GM12878 (cell line): ENCODE results near the gene YBX3. TPM values are rescaled to one million over a fixed set of nuclear protein-coding genes. Genes with fewer than 3 reads are reported as not detected.

ENCODE experiments used
- ATAC-seq: fragments of 200-7000 bp; cut with Tn5 transposase; 3 replicates; pipeline ENCODE4 v1.9.1; 2020; ENCODE audit warnings: mild to moderate bottlenecking, moderate library complexity
- BruUV-seq: library from RNA; stranded (reverse); fragments of 400-500 nt; replicated peaks from 2 replicates; lab custom pipeline; 2021; lab: Mats Ljungman, UMichigan
- CTCF ChIA-PET: fragments of 300-600 bp; sonication (Branson Sonifier 250); formaldehyde crosslinking; extraction: SDS; loops from one replicate; lab custom pipeline; 2021; ENCODE audit warnings: inconsistent platforms; lab: Yijun Ruan, JAX
- POLR2A ChIA-PET: fragments of 350-600 bp; formaldehyde crosslinking; extraction: SDS; loops from one replicate; lab custom pipeline; 2021; ENCODE audit warnings: inconsistent platforms; lab: Charles Lee
- RAD21 ChIA-PET: fragments of 300-600 bp; sonication (Branson Sonifier 250); formaldehyde crosslinking; loops from one replicate; lab custom pipeline; 2023; ENCODE audit warnings: antibody characterized with exemption; ENCODE audit not compliant: unreplicated experiment; lab: Charles Lee
- SMC1A ChIA-PET: fragments of 300-600 bp; sonication (Branson Sonifier 250); formaldehyde crosslinking; loops from one replicate; lab custom pipeline; 2023; ENCODE audit not compliant: unreplicated experiment, uncharacterized antibody; lab: Charles Lee
- DNase-seq: peaks from one replicate; pipeline ENCODE4 v3.0.0-alpha.2; 2011; ENCODE audit warnings: low read depth, low spot score
- FAIRE-seq: peaks from 3 replicates; lab custom pipeline; 2011; peaks lifted over from hg19 to GRCh38; lab: Jason Lieb, UNC
- H2AFZ ChIP-seq: 2 replicates; pipeline ENCODE4 v1.6.0; 2011; ENCODE audit warnings: low read depth, low read length, control low read depth; ENCODE audit not compliant: control insufficient read depth
- H3K27ac ChIP-seq: 2 replicates; pipeline ENCODE4 v1.5.1; 2011; ENCODE audit warnings: control low read depth; ENCODE audit not compliant: control insufficient read depth, insufficient read depth
- H3K27me3 ChIP-seq, 2 experiments: replicated peaks in 1 of 2; 2 replicates each; pipeline versions ENCODE4 v1.6.0 to v1.6.1; 2011; ENCODE audit warnings: low read length in 1 of 2; ENCODE audit not compliant: control insufficient read depth in 2 of 2, insufficient read depth in 2 of 2
- H3K36me3 ChIP-seq, 2 experiments: 2 replicates each; pipeline ENCODE4 v1.5.1; 2011; ENCODE audit warnings: low read length in 1 of 2; ENCODE audit not compliant: control insufficient read depth in 2 of 2, insufficient read depth in 2 of 2
- H3K4me1 ChIP-seq: 2 replicates; pipeline ENCODE4 v1.6.1; 2011; ENCODE audit warnings: mild to moderate bottlenecking, low read length, moderate library complexity, mixed read lengths; ENCODE audit not compliant: control insufficient read depth, insufficient read depth
- H3K4me2 ChIP-seq: 2 replicates; pipeline ENCODE4 v1.6.0; 2011; ENCODE audit warnings: control low read depth; ENCODE audit not compliant: control insufficient read depth, insufficient read depth
- H3K4me3 ChIP-seq: fragments of 200-600 bp; sonication (generic); 2 replicates; pipeline ENCODE4 v1.5.1; 2016
- H3K79me2 ChIP-seq: 2 replicates; pipeline ENCODE4 v1.6.0; 2011; ENCODE audit warnings: low read length; ENCODE audit not compliant: control insufficient read depth, insufficient read depth
- H3K9ac ChIP-seq: 2 replicates; pipeline ENCODE4 v1.8.0; 2011; ENCODE audit warnings: low read length, control low read depth, mixed read lengths; ENCODE audit not compliant: control insufficient read depth, insufficient read depth
- H3K9me3 ChIP-seq: replicated peaks from 3 replicates; pipeline ENCODE4 v1.5.1; 2011; ENCODE audit warnings: mild to moderate bottlenecking, low read length; ENCODE audit not compliant: control insufficient read depth, insufficient read depth
- H4K20me1 ChIP-seq: 2 replicates; pipeline ENCODE4 v1.6.0; 2011; ENCODE audit not compliant: control insufficient read depth, insufficient read depth
- ATF2 ChIP-seq: IDR thresholded peaks from 2 replicates; pipeline ENCODE4 v1.6.1; 2012; ENCODE audit warnings: low read length, inconsistent platforms
- CEBPZ ChIP-seq: fragments of 150-350 bp; IDR thresholded peaks from 2 replicates; pipeline ENCODE4 v1.6.1; 2016; ENCODE audit warnings: low read depth, low read length
- HDGF ChIP-seq: fragments of 450-650 bp; IDR thresholded peaks from 2 replicates; pipeline ENCODE4 v1.6.1; 2016; ENCODE audit warnings: antibody characterized with exemption
- MTA2 ChIP-seq: fragments of 450-650 bp; IDR thresholded peaks from 2 replicates; pipeline ENCODE4 v1.6.1; 2016; ENCODE audit warnings: low read depth, mild to moderate bottlenecking, moderate library complexity
- NFYB ChIP-seq: IDR thresholded peaks from 2 replicates; pipeline ENCODE4 v1.6.1; 2011; ENCODE audit warnings: low read depth, mild to moderate bottlenecking, low read length, improper control_type of control experiment, moderate library complexity; ENCODE audit not compliant: insufficient read depth
- NR2C2 ChIP-seq: IDR thresholded peaks from 2 replicates; pipeline ENCODE4 v1.6.1; 2011; ENCODE audit warnings: borderline replicate concordance, low read depth; ENCODE audit not compliant: control insufficient read depth, insufficient read length
- SPI1 ChIP-seq: IDR thresholded peaks from 2 replicates; pipeline ENCODE4 v1.6.1; 2011; ENCODE audit warnings: low read depth, mild to moderate bottlenecking, low read length, moderate library complexity, borderline replicate concordance; ENCODE audit not compliant: insufficient read depth
- SUPT20H ChIP-seq: IDR thresholded peaks from 2 replicates; pipeline ENCODE4 v1.6.1; 2011; ENCODE audit warnings: low read depth, mild to moderate bottlenecking, low read length, moderate library complexity, borderline replicate concordance; ENCODE audit not compliant: control insufficient read depth
- SUZ12 ChIP-seq: fragments of 200-600 bp; sonication (generic); IDR thresholded peaks from one replicate; pipeline ENCODE4 v1.6.1; 2018; ENCODE audit warnings: antibody characterized with exemption, mild to moderate bottlenecking; ENCODE audit not compliant: unreplicated experiment
- ZBTB40 ChIP-seq: fragments of 450-650 bp; IDR thresholded peaks from 2 replicates; pipeline ENCODE4 v1.6.1; 2016; ENCODE audit warnings: mild to moderate bottlenecking, moderate library complexity, borderline replicate concordance
- ZZZ3 ChIP-seq: IDR thresholded peaks from 2 replicates; pipeline ENCODE4 v1.6.1; 2011; ENCODE audit warnings: low read depth; ENCODE audit not compliant: control insufficient read depth, insufficient read length
- WGBS: methylation state at CpG from one replicate; pipeline ENCODE4 v1.1.6; 2016; ENCODE audit warnings: low lambda C conversion rate; ENCODE audit not compliant: insufficient replicate concordance, insufficient coverage; ENCODE audit errors: missing lambda C conversion rate; 5-methylcytosine and 5-hydroxymethylcytosine counted together
- in situ Hi-C: fragments of 300-500 bp; cut with MboI; formaldehyde crosslinking; loops from 9 replicates; pipeline ENCODE4 v1.14.3; 2018; ENCODE audit warnings: mixed read lengths
- intact Hi-C: fragments of 100-400 bp; cut with micrococcal nuclease; formaldehyde crosslinking; loops from one replicate; pipeline ENCODE4 v1.14.2; 2022; ENCODE audit not compliant: unreplicated experiment
- polyA plus RNA-seq, 11 experiments: library from polyadenylated mRNA; depleted of rRNA in 4 of 11; unstranded in 6 of 11; stranded (reverse) in 5 of 11; fragments of >200 nt; fragmentation: Nextera tagmentation in 4 of 11; fragmentation: Illumina TruSeq in 1 of 11; extraction: Ambion mirVana in 4 of 11; extraction: Trizol in 1 of 11; gene quantifications; 1 replicate in 1 of 11; 2 replicates in 10 of 11; pipeline versions ENCODE4 v1.2.1 to v1.2.3, GENCODE V29; 2011 to 2016; ENCODE audit warnings: inconsistent platforms in 2 of 11, missing spikeins in 2 of 11, low read depth in 1 of 11
- total RNA-seq, 4 experiments: library from RNA; depleted of rRNA in 3 of 4; stranded (reverse); fragments of >200 nt in 3 of 4; fragmentation: Illumina TruSeq in 1 of 4; extraction: Trizol in 1 of 4; gene quantifications; 2 replicates each; pipeline versions ENCODE4 v1.2.1 to v1.2.3, GENCODE V29; 2013 to 2021

The YBX3 gene
- total and polyA plus RNA-seq, 10 of the 15 experiments (the other 5 are each of a cell fraction or from before 2014, with no cell fraction given), result 25.9 to 221 (median 111) TPM

- no peak for TF ChIP-seq ZBTB40
- no peak for TF ChIP-seq ATF2
- TF ChIP-seq NFYB, result no peak
- no peak for TF ChIP-seq SPI1
- no peak for TF ChIP-seq ZZZ3
Observed at GRCh38 chr12:10708862-10709261, 14.3 kb downstream of the YBX3 start (continued).

GRCh38 chr12:10705655-10706054 lies 17.5 kb downstream of the YBX3 start:
- ChIA-PET POLR2A (no interaction called here), CTCF (no interaction called here), SMC1A (interaction anchor here (4.7 kb wide), 1 partner anchor 14 kb away, joined by 18 read pairs; no protein-coding TSS in a partner anchor), RAD21 (interaction anchor here (1.5 kb wide), 1 partner anchor 44 kb away, joined by 4 read pairs; no protein-coding TSS in a partner anchor)
- H2AFZ ChIP-seq, result no peak overlapping the region
- no peaks in the 10 kb centered on the region for H3K79me2 ChIP-seq
- ATAC-seq (no peak), DNase-seq (no peak), FAIRE-seq (no peak)
- no peaks in the 10 kb centered on the region for H3K27me3 ChIP-seq
- in situ Hi-C loops, result no loop called here
- no peak overlapping the region for H3K27ac ChIP-seq
- intact Hi-C loops, result no loop called here
- WGBS, result 32% methylated on average over 2 of the region's 2 CpGs
- no peaks in the 10 kb centered on the region for H4K20me1 ChIP-seq
- H3K36me3 ChIP-seq, result peaks cover 6 to 42% of the 10 kb centered on the region in 2 experiments
- BruUV-seq, result no TSS peak
- no peak overlapping the region for H3K4me3 ChIP-seq
- peaks cover 9% of the 10 kb centered on the region; the same call in 1 of the 2 replicates for H3K4me1 ChIP-seq
- no peak overlapping the region for H3K4me2 ChIP-seq
- H3K9me3 ChIP-seq, result no peaks in the 10 kb centered on the region
- no peak overlapping the region for H3K9ac ChIP-seq
- TF ChIP-seq HDGF (no peak), CEBPZ (no peak), MTA2 (no peak), SUPT20H (no peak), SUZ12 (no peak), NR2C2 (no peak)
